Measurements from ENCODE around the gene DNAI2.

DNAI2 gene

GRCh38 chr17:74282587-74283370, 8.7 kb downstream of the DNAI2 start:
- no peak for TF ChIP-seq CTCF (IDR thresholded peaks at IDR 0.05; ENCODE audit: borderline replicate concordance, insufficient read depth, low read depth, low read length)
- no peak overlapping the region for H3K4me3 ChIP-seq (ENCODE audit: low read depth, low read length)

- no peak for TF ChIP-seq CTCF (IDR thresholded peaks at IDR 0.05; ENCODE audit: borderline replicate concordance, insufficient read depth, low read depth, low read length)
- H3K4me3 ChIP-seq (ENCODE audit: low read depth, low read length): no peak overlapping the region
These were observed 9.3 kb downstream of the DNAI2 start for GRCh38 chr17:74283371-74283673.

GRCh38 chr17:74287031-74287602, 13.1 kb downstream of the DNAI2 start:
- H3K4me3 ChIP-seq (ENCODE audit: low read depth, low read length): no peak overlapping the region
- no peak for TF ChIP-seq CTCF (IDR thresholded peaks at IDR 0.05; ENCODE audit: borderline replicate concordance, insufficient read depth, low read depth, low read length)

GRCh38 chr17:74288785-74289184, 14.8 kb downstream of the DNAI2 start:
- TF ChIP-seq CTCF (IDR thresholded peaks at IDR 0.05; ENCODE audit: borderline replicate concordance, insufficient read depth, low read depth, low read length): no peak
- no peak overlapping the region for H3K4me3 ChIP-seq (ENCODE audit: low read depth, low read length)

- H3K4me3 ChIP-seq (ENCODE audit: low read depth, low read length): no peak overlapping the region
- no peak for TF ChIP-seq CTCF (IDR thresholded peaks at IDR 0.05; ENCODE audit: borderline replicate concordance, insufficient read depth, low read depth, low read length)
These were observed 15.7 kb downstream of the DNAI2 start for GRCh38 chr17:74289688-74290087.

- TF ChIP-seq CTCF (IDR thresholded peaks at IDR 0.05; ENCODE audit: borderline replicate concordance, insufficient read depth, low read depth, low read length): no peak
- H3K4me3 ChIP-seq (ENCODE audit: low read depth, low read length): no peak overlapping the region
These were observed 16.3 kb downstream of the DNAI2 start for GRCh38 chr17:74290340-74290739.

GRCh38 chr17:74292495-74292894, 18.5 kb downstream of the DNAI2 start:
- no peak for TF ChIP-seq CTCF (IDR thresholded peaks at IDR 0.05; ENCODE audit: borderline replicate concordance, insufficient read depth, low read depth, low read length)
- H3K4me3 ChIP-seq (ENCODE audit: low read depth, low read length): no peak overlapping the region

All from GM12875 (cell line).